ENCODE measurements around the gene HCFC1. TPM values are rescaled to one million over a fixed set of nuclear protein-coding genes. Genes with fewer than 3 reads are reported as not detected.

HCFC1 gene
- total RNA-seq, 1 donor from 2014 or later, result 84.0 TPM

GRCh38 chrX:153935326-153935851 lies 36.2 kb downstream of the HCFC1 start:
- no peak for TF ChIP-seq CTCF (IDR thresholded peaks at IDR 0.05; ENCODE audit: partially characterized antibody, unreplicated experiment)
- peaks cover 1% of the 10 kb centered on the region for H3K9me3 Mint-ChIP-seq (ENCODE audit: unreplicated experiment)
- no peak for DNase-seq
- peaks cover 2% of the 10 kb centered on the region for H3K27me3 Mint-ChIP-seq (ENCODE audit: unreplicated experiment)
- H3K27ac Mint-ChIP-seq (ENCODE audit: unreplicated experiment), result no peak overlapping the region
- H3K36me3 Mint-ChIP-seq (ENCODE audit: unreplicated experiment), result no peaks in the 10 kb centered on the region
- peak overlapping the region; percentile 78 for H3K4me3 Mint-ChIP-seq (ENCODE audit: unreplicated experiment)
- H3K4me1 Mint-ChIP-seq (ENCODE audit: low read depth, unreplicated experiment), result no peaks in the 10 kb centered on the region

GRCh38 chrX:153934762-153935325 lies 36.8 kb downstream of the HCFC1 start, which contains the start of gene NAA10:
NAA10 (minus strand) TSS chrX:153935037; CDS start chrX:153934904, 133 bp downstream.
- TF ChIP-seq CTCF (IDR thresholded peaks at IDR 0.05; ENCODE audit: partially characterized antibody, unreplicated experiment), result no peak
- Mint-ChIP-seq H3K27ac (ENCODE audit: unreplicated experiment) (peak within 1 kb of the TSS; percentile 48), H3K4me3 (ENCODE audit: unreplicated experiment) (peak within 1 kb of the TSS; percentile 84), H3K4me1 (ENCODE audit: low read depth, unreplicated experiment) (no peaks in the 10 kb centered on the region), H3K27me3 (ENCODE audit: unreplicated experiment) (peaks cover 2% of the 10 kb centered on the region), H3K9me3 (ENCODE audit: unreplicated experiment) (peaks cover 1% of the 10 kb centered on the region), H3K36me3 (ENCODE audit: unreplicated experiment) (no peaks in the 10 kb centered on the region)
- peak; percentile 73 for DNase-seq

GRCh38 chrX:153934148-153934761 lies 37.4 kb downstream of the HCFC1 start:
- DNase-seq, result no peak
- H3K4me1 Mint-ChIP-seq (ENCODE audit: low read depth, unreplicated experiment), result no peaks in the 10 kb centered on the region
- H3K27me3 Mint-ChIP-seq (ENCODE audit: unreplicated experiment), result peaks cover 2% of the 10 kb centered on the region
- H3K36me3 Mint-ChIP-seq (ENCODE audit: unreplicated experiment), result no peaks in the 10 kb centered on the region
- H3K27ac Mint-ChIP-seq (ENCODE audit: unreplicated experiment), result peak overlapping the region; percentile 48
- H3K9me3 Mint-ChIP-seq (ENCODE audit: unreplicated experiment), result peaks cover 1% of the 10 kb centered on the region
- TF ChIP-seq CTCF (IDR thresholded peaks at IDR 0.05; ENCODE audit: partially characterized antibody, unreplicated experiment), result no peak
- H3K4me3 Mint-ChIP-seq (ENCODE audit: unreplicated experiment), result peak overlapping the region; percentile 84

GRCh38 chrX:153933748-153934147 lies 37.9 kb downstream of the HCFC1 start:
- H3K27ac Mint-ChIP-seq (ENCODE audit: unreplicated experiment), result peak overlapping the region; percentile 48
- H3K27me3 Mint-ChIP-seq (ENCODE audit: unreplicated experiment), result peaks cover 2% of the 10 kb centered on the region
- TF ChIP-seq CTCF (IDR thresholded peaks at IDR 0.05; ENCODE audit: partially characterized antibody, unreplicated experiment), result no peak
- DNase-seq, result no peak
- peaks cover 1% of the 10 kb centered on the region for H3K9me3 Mint-ChIP-seq (ENCODE audit: unreplicated experiment)
- no peaks in the 10 kb centered on the region for H3K36me3 Mint-ChIP-seq (ENCODE audit: unreplicated experiment)
- H3K4me3 Mint-ChIP-seq (ENCODE audit: unreplicated experiment), result peak overlapping the region; percentile 84
- peaks cover 2% of the 10 kb centered on the region for H3K4me1 Mint-ChIP-seq (ENCODE audit: low read depth, unreplicated experiment)

Measured in glutamatergic neuron (in vitro differentiated cells).